HG03039 (cell line): ENCODE results near the gene ZDHHC5.
"Not testable (repeated sequence)": the region's sequence is repeated elsewhere in the genome, so short reads cannot be mapped to it uniquely, and the experiment has no call there.

Source experiments
- ATAC-seq: cut with Tn5 transposase; IDR thresholded peaks from one replicate; pipeline ENCODE4 v1.9.1; 2021; ENCODE audit warnings: mild to moderate bottlenecking, moderate library complexity; ENCODE audit not compliant: unreplicated experiment

The ZDHHC5 gene

DNA sequence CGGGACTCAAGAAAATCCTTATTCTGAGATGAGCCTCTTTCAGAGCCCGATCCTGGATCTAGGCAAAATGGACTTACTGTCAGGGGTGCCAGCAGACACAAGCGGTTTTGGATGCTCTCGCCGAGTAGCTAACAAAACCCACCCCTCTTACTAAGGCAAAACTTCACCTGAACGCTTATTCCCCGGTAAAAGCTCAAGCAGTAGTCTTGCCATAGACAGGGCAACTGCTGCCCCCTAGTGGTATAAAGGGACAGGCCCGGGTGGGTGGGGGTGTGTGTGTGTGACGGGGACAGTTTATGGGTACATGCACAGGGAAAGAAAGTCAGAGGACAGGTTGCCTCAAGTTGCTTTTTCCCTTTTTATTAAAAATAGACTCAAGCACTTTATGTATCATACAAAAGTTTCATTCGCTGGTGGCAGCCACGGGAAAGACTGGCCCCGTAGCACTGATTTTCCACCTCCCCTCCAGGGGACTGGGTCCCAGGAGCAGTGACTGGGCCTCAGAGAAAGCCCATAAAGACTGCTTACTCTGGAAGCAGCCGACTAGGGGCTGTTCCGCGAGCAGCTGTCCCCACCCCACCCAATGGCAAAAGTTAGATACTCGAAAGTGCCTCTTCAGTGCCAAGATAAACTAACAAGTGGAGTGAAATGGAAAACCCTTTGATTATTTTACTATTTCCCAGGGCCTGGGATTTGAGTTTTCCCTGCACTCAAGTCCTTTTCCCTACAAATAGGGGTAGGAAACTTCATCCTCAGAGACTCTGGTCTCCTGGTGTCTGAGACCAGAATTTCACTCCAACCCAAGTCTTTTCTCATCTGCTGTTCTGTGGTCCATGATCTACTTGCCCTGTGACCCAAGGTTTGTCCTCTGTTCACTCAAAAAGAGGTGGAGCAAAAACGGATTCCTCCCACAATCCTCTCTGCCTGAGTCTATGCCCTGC lies 22.9 kb upstream of the ZDHHC5 start:
- peak; percentile 45 for ATAC-seq

DNA sequence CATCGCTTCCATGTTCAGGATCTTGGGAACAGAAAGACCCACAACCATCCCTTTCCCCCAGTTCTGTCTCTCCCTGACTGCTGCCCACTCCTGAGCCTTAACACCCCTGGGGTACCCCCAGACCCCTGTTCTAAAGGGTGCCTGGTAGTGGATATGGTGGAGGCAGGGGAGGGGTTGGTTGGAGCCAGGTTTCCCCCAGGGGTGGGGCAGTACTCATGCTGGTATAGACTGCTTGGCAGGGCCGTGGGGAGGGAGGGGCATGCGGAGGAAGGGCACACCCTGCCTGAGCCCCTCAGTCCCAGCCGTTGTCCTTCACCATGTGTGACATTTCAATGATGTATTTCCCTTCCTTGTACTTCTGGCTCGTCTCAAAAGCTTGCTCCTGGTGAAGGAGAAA lies 22.2 kb upstream of the ZDHHC5 start:
- no peak for ATAC-seq

DNA sequence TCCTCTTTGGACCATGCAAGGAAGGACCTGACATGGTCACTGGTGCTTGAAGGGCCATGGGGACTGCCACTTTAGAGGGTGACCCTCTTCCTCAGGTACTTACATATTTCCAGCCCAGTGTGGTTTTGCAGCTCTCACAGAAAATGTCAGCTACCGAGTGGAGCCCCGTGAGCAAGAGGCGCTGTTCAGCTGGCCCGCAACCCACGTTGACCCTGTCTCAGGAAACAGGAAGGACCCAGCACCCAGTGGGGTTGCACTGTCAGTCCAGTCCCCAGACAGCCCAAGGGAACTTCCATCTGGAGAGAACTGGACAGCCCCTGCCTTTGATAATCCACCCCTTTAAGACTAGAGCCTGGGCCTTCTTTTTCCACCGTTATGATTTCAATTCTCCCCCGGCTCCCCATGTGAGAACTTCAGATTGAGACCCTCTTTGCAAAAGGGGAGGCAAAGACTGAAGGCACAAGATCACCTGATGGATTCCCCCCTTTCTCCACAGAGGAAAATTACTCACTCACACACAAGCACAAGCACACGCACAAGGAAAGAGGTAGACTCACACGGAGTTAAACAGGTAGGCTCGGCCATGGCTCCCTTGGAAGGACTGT lies 21.6 kb upstream of the ZDHHC5 start:
- ATAC-seq = no peak

DNA sequence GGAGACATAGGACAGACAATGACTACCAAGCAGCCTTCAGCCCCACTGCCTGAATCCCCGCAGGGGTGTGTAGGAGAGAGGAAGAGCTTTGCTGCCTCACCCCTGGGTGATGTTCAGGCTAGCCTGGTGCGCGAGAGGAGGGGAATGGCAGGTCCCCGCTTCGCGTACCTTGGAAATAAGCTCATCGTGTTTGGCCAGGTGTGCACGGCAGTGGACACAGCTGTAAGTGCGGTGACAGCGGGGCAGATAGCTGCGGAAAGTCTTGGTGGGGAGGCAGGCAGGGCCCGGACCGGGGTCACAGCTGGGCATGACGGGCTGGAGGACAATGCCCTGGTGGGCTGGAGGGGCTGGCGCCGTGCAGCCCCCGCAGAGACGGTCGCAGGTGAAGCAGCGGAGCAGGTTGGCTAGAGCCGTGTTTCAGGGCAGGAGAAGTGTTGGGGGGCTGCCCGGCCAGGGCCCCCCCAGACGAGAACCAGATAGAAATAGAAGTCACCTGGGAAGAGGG lies 21.1 kb upstream of the ZDHHC5 start:
- no peak for ATAC-seq

DNA sequence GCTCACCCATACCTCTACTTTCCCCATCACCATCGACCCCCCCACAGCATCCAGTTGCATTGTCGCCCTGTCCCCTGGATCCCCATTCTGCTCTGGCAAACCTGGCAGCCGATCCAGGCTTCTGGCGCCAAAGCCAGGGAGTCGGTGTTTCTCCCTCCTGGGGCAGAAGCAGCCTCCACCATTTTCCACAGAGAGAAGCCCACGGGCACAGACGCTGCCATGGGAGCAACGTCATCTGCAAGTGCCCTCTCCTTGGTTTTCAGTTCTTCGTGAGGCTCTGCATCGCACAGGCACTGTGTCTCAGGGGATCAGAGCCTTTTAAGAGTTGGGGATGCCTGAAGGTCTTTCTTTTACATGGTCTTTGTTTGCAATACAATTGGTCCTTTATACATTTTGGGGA lies 20.5 kb upstream of the ZDHHC5 start:
- ATAC-seq = no peak

DNA sequence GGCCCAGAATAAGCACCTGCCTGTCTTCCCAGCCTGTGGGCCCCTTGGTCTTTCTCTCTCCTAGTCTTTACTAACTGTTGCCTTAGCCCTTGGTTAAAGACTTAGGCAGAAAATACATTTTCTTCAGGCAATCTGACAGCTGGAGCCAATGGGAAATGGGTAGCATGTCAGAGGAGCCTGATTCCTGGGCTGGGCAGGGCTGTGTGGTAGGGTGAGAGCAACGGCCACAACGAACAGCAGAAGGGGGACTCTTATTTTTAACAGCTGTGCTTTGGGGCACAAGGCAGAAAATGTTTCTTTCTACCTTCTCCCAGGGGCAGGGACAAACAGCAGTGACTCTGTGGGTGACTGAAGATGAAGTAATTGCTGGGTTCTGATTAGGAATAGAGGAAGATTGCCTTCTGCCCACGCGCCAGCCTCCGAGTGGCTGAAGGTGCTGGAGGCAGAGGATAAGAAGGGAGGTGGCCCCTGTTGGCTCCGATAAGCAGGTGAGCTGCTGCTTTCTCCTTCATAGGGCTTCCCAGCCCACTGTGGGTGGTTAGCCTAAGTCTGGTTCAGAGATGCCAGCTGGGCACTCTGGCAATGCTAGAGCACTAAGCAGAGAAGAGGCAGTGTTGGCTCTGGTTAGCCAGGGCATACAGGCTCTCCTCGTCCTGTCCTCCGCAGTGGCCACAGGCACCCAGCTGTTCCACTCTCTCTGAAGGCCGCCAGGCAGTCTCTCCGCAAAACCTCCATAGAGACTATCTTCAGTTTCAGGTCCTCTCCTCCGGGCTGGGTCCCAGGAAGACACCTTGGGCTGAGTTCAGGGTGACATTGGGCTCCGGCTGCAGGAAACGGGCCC lies 19.7 kb upstream of the ZDHHC5 start:
- no peak for ATAC-seq

DNA sequence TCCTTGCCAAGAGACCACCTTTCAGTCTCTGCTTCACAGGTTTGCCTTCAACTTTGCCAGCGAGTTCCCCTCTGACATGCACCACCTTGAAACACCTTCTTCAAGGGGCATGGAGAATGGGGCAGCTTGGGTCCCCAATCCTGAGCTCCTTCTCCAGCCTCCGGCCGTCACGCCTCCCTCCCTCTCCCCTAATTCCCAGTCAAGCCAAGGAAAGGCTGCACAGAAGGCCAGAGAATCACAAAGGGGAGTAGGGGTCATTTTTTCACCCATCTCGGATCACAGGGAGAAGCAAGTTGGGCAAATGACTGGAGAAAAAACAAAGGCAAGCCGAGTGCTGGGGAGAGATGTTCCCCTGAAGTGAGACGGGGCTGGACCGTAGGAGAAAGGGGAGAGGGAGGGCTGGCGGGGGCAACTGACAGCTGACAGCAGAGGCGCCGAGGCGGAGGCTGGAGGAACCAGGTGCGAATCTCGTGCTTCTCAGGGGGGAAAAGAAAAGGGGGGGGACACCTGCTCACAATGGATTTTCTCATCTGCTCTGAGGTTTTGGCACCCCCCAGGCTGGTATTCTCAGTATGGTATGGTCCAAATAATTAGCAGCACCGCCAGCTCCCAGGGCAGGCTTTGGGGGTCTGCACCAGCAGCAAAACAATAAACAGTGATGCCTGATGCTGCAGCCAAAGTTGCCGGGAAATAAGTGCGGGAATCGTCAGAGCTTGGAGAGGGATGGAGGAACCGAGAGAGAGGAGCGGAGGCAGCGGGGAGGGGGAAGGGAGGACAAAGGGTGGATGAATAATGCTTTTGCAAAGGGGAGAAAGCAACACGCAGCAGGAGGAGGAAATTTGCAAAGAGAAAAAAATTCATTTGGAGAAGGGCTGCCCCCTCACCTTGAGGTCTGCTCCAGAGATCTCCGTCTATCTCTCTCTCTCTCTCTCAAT lies 18.8 kb upstream of the ZDHHC5 start:
- no peak for ATAC-seq

DNA sequence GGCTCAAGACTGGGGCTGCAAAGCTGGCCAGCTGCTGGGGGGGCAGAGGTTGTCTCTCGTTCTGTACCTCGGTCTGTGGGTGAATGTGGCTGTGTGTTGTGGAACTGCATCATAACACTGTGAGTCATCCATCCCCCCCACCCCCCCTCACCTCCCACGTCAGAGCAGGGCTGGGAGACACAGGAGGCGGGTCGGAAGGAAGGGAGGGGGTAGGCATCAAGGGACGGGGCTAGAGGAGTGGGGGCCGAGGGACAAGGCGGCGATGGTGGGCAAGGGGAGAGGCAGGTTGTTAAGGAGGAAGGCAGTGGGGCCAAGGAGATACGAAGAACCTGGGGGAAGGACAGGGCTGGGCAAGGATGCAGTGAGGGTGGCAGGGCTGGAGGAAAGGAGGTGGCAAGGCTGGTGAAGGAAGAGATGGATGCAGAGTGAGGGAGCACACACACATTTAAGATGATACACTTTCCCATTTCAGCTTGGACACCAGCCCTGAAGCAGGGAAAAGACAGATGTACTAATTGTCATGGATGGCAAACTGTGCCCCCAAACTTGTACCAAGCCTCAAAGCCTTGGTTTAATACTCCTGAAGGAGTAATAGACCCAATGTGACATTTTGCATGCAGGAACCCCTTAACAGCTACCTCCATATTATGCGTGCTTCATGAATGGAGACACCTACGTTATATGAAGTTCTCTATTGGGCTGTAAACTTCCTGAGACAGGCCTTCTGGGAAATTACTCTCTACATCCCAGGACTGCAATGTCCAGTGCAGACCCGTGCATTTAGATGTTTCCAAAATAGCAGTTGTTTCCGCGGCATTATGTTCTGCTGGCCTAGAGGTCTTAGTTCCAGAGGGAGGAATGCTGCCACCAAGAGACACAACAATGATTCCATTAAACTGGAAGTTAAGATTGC lies 17.8 kb upstream of the ZDHHC5 start, which contains the start of gene YPEL4:
Gene YPEL4 (minus strand): TSS at position 87 of the 913 bp plus-strand sequence. CDS start 2,805 bp downstream, outside the sequence.
- no peak for ATAC-seq

DNA sequence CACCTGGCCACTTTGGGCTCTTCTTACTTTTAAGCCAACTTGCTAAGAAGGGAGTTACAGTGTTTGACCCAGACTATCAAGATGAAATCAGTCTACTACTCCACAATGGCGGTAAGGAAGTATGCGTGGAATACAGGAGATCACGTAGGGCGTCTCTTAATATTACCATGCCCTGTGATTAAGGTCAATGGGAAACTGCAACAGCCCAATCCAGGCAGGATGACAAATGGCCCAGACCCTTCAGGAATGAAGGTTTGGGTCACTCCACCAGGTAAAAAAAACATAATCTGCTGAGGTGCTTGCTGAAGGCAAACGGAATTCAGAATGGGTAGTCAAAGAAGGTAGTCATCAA lies 17.2 kb upstream of the ZDHHC5 start:
- ATAC-seq = no peak

DNA sequence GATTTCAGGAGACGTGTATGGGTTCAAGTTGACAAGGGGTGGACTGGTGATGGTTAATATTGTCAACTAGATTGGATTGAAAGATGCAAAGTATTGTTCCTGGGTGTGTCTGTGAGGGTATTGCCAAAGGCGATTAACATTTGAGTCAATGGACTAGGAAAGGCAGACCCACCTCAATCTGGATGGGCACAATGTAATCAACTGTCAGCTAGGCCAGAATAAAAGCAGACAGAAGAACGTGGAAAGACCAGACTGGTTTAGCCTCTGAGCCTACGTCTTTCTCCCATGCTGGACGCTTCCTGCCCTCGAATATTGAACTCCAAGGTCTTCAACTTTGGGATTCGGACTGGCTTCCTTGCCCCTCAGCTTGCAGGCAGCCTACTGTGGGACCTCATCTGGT lies 16.5 kb upstream of the ZDHHC5 start:
- ATAC-seq = no peak

DNA sequence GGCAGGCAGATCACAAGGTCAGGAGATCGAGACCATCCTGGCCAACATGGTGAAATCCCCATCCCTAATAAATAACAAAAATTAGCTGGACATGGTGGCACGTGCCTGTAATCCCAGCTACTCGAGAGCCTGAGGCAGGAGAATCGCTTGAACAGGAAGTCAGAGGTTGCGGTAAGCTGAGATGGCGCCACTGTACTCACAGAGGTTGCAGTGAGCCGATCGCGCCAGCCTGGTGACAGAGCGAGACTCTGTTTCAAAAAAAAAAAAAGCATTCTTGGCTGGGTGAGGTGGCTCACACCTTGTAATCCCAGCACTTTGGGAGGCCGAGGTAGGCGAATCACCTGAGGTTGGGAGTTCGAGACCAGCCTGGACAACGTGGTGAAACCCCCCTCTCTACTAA lies 15.7 kb upstream of the ZDHHC5 start:
- not testable (repeated sequence) for ATAC-seq

DNA sequence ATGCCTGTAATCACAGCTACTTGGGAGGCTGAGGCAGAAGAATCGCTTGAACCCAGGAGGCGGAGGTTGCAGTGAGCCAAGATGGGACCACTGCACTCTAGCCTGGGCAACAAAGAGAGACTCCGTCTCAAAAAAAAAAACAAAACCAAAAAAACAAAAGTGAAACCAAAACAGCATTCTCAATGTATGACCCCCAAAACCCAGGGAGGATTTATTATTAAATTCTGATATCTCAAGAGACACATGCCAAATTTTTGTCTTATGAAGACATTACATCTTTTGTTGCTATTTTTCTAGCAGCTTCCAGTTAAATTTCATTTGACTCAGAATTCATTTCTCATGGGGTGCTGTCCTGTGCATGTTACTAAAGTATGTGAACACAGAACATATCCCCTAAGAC lies 15.3 kb upstream of the ZDHHC5 start:
- ATAC-seq = no peak

DNA sequence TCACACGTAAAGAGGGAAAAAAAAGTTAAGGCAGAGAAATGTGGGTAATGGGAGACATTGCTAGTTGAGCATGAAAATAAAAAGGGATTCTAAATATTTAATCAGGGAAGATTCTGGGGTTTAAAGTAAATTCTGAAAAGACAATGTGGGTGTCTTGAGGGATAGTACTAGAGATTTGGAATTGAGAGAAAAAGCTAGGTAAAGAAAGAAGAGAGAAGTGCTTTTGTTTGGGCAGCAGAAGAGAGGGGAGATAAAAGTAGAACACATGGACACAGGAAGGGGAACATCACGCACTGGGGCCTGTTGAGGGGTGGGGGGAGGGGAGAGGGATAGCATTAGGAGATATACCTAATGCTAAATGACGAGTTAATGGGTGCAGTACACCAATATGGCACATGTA lies 14.8 kb upstream of the ZDHHC5 start:
- no peak for ATAC-seq

DNA sequence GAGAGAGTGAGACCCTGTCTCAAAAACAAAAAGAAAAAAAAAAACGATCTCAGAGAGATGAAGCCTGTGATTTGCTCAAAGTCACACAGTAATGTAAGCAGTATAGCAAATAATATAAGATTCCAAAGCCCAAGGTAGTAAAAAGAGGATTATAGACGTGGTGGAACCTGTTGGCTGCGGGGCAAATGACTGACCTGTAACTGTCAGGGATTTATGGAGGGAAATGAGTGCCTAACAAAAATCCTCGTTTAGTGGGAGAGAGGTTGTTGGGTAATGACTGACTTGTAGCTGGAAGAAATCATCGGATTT lies 11.1 kb upstream of the ZDHHC5 start:
- ATAC-seq = no peak

DNA sequence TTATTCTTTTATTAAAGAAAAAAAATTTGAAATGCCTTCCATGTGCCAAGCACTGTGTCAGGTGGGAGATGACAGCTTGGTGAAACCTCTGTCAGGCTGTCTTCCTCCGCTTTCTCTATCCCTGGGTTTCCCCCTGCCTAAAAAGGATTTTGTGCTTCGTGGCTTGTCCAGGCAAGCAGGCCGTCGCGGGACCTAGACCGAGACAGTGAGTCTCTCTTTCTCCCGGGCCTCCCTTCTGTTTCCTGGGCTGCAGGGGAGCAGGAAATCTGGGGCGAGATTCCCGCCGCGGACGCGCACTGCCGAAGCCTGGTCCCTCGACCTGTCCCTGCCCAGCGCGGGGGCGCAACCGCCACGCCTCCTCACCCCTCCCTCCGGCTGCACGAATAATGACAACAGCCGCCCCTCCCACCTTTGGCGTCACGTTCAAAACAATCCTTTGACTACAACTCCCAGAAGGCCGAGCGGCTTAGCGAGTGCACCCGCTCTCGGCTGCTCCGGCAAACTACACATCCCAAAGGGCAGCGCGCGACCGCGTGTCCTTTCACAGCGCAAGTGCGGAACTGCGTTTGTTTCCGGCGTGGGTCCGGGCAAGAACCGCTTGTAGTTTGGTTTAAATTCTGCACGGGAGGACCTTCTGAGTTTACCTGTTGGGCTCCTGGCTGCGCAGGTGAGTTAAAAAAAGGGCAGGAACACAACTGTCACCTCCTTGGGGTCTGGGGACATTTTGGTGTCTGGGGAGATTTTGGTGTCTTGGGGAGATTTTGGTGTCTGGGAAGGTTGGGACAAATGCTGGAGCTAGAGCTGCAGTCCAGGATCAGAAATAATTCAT lies 10.5 kb upstream of the ZDHHC5 start, which contains the start of gene CLP1:
Gene CLP1 (plus strand): TSS at position 569 of the 829 bp plus-strand sequence. CDS start 1,715 bp downstream, outside the sequence.
- peak; percentile 99 for ATAC-seq

DNA sequence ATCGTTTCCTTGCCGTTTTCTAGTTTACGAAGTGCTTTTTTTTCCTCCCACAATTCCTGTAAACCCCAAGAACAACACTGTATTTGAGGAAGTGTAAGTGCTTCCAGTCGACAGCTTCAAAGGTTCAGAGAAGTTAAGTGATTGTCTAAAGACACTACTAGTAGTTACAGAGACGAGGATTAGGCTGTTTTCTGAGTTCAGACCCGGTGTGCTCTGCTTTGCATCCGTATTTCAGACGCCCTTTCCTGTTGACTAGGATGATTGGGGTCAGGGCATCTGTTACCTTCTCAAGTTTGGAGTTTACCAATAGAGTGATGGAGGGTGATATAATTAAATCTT lies 9.9 kb upstream of the ZDHHC5 start:
- no peak for ATAC-seq

DNA sequence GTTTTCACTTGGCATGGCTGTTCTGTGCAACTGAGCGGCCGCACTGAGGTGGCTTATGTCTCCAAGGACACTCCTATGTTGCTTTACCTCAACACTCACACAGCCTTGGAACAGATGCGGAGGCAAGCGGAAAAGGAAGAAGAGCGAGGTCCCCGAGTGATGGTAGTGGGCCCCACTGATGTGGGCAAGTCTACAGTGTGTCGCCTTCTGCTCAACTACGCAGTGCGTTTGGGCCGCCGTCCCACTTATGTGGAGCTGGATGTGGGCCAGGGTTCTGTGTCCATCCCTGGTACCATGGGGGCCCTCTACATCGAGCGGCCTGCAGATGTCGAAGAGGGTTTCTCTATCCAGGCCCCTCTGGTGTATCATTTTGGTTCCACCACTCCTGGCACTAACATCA lies 8.2 kb upstream of the ZDHHC5 start:
- ATAC-seq = no peak

DNA sequence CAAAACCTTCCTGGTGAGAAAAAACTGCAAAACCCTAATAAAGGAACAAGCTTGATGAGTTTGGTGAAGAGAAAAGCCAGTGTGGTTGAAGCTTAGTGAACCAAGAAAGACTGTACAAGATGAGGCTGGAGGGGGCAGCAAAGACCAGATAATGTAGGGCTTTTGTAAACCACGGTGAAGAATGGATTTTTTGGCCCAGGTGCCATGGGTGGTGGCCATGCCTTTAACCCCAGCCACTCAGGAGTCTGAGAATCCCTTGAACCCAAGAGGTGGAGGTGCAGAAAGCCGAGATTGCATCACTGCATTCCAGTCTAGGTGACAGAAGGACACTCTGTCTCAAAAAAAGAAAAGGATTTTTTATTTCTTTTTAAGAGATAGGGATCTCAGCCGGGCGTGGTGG lies 5.0 kb upstream of the ZDHHC5 start:
- ATAC-seq = no peak
